NCI-H82 (cell line): ENCODE data around the gene NFIA.
A peak's percentile ranks its signal among the peaks of the same experiment; 100 is the strongest.

Source experiments
- DNase-seq: peaks from one replicate; lab custom pipeline; 2025; lab: John Stamatoyannopoulos, UW

NFIA gene

GRCh38 chr1:61299463-61299862 is 217.1 kb downstream of the NFIA start:
- no peak for DNase-seq

- no peak for DNase-seq
Measured at GRCh38 chr1:61300899-61301298, 218.5 kb downstream of the NFIA start.

DNA sequence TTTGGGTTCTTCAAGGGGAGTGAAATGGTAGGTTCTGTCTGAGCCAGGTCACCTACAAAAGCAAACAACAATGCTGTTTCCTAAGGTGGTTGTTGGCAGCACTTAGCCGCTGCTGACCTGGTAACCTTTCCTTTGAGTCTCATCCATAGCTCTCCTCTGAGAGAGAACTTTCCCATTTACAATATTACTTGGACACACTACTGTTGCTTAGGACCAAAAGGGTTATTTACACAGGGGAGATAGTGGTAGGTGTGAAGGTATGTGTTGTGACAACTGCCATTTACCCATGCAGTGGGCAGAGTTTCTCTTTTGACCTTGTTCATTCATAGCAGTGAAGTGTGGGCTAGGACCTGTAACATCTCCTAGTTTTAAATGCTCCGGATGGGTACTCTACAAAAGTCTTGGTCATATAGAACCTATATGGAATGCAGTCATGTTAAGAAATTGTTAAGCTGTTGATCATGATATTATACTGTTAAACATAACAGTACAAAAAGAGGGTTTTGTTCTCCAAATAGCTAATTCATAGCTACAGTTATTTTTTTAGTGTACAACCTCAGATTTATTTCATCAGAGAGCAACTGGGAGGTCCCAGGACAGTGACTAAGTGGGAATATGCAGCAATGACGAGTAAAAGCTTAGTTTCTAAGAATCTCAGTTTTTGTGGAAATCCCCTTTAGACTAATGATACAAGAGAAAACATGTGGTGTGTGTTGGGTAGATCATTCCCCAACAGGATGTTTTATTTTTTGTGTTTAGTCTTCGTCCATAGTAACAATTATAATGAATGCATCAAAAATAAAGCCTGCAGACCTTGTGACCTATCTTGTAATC is 219.7 kb downstream of the NFIA start:
- DNase-seq: no peak

GRCh38 chr1:61307422-61308142 is 225.2 kb downstream of the NFIA start:
- DNase-seq: no peak

DNA sequence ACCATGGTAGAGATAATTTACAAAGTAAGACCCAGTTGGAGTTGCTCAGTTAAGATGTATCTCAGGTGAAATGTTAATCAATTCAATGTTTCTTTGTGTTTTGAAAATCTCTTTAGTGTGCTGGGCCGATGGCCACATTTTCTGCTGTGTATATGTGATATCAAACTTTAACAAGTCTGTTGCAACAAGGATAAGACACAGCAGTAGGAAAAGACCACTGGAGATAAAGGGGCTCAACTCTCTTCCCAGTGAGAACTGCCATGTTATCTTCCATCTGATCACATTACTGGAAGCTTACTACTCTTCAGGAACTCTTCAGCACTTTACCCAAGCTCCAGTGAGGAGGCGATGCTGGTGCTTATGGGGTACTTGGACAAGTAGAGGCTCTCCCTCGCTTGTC is 227.7 kb downstream of the NFIA start:
- no peak for DNase-seq

DNA sequence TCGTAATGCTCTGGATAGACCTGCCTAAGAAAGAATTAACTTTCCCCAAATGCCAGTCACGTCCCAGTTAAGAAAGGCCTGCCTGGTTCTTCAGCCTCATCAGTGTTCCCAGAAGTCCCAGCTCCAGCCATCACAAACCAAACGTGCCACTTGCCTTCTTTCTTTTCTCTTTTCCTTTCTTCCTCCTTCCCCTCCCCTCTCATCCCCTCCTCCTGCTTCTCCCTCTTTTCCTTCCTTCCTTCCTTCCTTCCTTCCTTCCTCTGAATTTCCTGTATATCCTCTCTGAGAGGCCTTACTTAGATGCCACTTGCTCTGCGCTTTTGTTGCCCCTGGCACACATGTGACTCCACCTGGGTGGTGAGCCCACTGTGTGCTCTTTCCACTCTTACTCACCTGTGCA is 228.2 kb downstream of the NFIA start:
- no peak for DNase-seq

GRCh38 chr1:61313906-61314422 is 231.6 kb downstream of the NFIA start:
- DNase-seq: no peak

DNA sequence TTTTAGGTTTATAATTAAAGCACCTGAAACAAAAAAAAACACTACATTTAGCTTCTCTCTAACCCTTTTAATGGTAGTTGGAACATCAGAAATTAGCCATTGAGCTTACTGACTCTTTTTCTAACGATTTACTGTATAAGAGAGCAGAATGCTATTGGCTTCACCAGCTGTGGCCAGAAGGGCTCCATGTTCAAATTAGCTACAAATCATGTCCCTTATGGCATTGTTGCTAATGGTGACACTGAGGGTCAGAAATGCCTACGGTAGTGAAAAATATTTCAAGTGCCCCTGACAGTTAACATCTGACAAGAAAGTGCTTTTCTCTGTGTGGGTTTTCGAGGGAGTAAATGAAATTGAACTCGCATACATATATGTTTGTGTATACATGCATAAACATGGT is 232.7 kb downstream of the NFIA start:
- no peak for DNase-seq

- DNase-seq: no peak
Measured at GRCh38 chr1:61316493-61316892, 234.1 kb downstream of the NFIA start.

GRCh38 chr1:61318319-61319125 is 236.2 kb downstream of the NFIA start:
- DNase-seq: no peak

GRCh38 chr1:61320575-61320974 is 238.2 kb downstream of the NFIA start:
- no peak for DNase-seq

DNA sequence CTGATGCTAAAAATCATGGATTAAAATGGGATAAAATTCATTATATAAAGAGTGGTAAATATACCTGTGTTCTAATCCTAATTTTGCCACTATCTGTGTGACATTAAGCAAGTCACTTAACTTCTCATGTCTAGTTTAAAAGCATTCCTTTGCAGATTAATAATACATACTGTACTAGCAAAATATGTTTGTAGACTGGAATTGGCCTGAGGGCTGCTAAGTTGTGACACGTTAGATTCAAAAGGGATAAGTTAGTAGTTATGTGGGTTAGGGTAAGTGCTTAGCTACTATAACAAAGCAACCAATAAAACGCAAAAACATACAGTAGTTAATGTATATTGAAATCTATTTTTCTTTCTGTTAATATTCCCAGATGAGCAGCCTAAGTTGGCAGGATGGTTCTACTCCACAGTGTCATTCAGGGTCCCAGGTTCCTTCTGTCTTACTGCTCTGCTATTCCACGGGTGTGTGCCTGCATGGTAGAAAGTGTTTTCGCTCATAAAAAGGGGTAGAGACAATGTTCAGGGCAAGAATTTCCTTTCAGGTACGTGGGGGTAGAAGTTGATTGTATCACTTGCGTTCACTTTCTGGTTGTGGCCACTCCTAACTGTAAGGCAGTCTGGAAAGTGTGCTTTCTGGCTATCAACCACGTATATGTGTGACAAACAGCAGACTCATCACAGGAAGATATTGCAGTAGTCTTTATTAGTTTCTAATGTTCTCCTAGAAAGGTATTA is 239.8 kb downstream of the NFIA start:
- no peak for DNase-seq

DNA sequence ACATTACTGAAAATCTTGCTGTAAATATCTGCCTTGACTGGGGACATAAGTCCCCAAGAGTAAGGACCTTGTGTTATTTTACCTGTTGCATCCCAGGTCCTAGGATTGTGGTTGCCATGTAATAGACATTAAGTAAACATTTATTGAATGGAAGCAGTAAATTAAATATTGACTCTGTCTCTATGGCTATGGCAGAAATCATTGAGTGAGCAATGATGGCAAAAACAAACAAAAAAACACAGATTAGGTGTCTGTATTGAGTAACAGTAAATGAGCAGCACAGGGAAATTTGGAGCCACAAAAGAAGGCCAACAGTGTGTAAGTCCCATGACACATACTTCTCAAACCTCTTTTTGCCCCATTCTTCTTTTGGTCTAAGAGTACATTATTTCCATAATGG is 240.4 kb downstream of the NFIA start:
- no peak for DNase-seq

DNA sequence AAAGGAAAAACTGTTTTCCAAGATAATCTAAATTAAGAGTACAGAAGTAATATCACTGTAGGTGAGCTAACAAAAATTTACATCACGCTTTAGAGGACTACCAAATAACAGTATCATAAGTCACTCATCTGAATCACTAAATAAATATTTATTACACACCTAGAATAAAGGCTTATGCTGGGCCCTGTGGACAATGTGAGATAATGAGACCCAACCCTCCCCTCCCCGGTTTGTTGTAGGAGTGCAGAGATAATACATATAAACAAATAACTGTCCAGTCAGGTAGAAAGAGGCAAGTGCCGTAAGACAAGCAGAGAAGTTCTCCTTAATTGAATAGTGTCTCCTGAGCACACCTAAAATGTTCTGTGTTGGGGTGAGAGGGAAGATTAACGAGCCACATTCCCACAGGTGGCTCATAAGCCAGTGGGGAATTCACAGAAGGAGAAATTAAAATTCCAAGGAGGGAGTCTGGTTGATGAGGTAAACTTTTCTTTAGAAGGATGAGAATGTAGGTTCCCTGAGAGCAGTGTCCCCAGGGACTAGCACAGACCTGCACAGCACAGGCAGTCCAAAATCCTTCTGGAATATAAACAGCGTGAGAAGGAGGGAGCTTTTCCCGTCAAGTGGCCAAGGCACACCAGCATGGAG is 241.4 kb downstream of the NFIA start:
- DNase-seq: peak; percentile 6

DNA sequence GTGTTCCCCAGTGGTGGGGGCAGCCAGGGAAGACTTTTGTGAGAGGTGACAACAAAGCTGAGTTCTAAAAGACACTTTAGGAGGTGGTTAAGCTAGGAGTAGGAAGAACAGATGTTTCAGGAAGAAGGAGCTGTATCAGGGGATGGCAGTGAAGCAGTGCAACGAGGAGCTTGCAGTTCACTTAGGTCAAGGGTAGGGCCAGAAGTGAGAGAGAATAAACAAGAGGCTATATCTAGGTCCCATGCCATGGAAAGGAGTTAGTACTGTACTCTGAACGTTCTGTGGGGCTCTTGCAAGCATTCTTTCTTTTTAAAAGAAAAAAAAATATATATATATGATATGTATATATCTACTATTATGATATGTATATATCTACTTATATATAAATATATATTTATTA is 244.4 kb downstream of the NFIA start:
- DNase-seq: no peak

GRCh38 chr1:61327436-61327835 is 245.1 kb downstream of the NFIA start:
- no peak for DNase-seq

DNA sequence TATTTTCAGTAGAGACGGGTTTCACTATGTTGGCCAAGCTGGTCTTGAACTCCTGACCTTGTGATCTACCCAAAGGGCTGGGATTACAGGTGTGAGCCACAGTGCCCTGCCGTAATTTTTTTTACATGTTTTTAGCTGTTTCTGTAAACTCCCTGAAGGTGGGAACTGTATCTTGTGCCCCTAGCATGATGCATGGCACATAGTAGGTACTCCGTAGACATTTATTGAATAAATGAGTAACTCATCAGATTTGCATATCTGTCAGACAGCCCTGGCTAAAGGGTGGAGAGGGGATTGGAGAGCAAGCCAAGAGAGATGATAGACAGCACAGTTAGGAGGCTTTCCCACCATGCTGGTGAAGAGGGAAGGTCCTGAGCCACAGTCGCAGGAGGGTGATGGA is 247.2 kb downstream of the NFIA start:
- no peak for DNase-seq

GRCh38 chr1:61330018-61330417 is 247.7 kb downstream of the NFIA start:
- no peak for DNase-seq

GRCh38 chr1:61330571-61330970 is 248.2 kb downstream of the NFIA start:
- no peak for DNase-seq

GRCh38 chr1:61332196-61332753 is 249.9 kb downstream of the NFIA start:
- peak; percentile 24 for DNase-seq

- DNase-seq: no peak
Measured at GRCh38 chr1:61332796-61333195, 250.4 kb downstream of the NFIA start.
